ENCODE data around the gene PROSER3. TPM values are rescaled to one million over a fixed set of nuclear protein-coding genes. Genes with fewer than 3 reads are reported as not detected.

PROSER3 gene
- total and polyA plus RNA-seq, 2 of the 4 experiments (the other 2 are of a cell fraction) = 5.4 to 21.8 TPM

GRCh38 chr19:35713506-35713850 lies 44.5 kb upstream of the PROSER3 start:
- no CpG with 5 or more reads among the region's 2 CpGs for WGBS, 2 experiments (ENCODE audit: extremely low coverage in 2 of 2, insufficient read length in 1 of 2)
- intact Hi-C loops (cut with micrococcal nuclease) = no loop called here

More at GRCh38 chr19:35713506-35713850, 44.5 kb upstream of the PROSER3 start:
- in situ Hi-C loops (cut with MboI; ENCODE audit: low sequenced_read_pairs) (no loop called here), dilution Hi-C loops (cut with HindIII; ENCODE audit: low sequenced_read_pairs, unreplicated experiment) (no loop called here)
- Histone ChIP-seq H3K36me3 (ENCODE audit: control insufficient read depth, insufficient read depth, low read length) (no peaks in the 10 kb centered on the region), H2AK5ac (ENCODE audit: low read depth, low read length) (no peak overlapping the region), H2BK120ac (ENCODE audit: low read depth, low read length) (no peak overlapping the region), H2AK9ac (replicated peaks; ENCODE audit: low read depth, low read length, poor library complexity) (no peak overlapping the region), H3K9me1 (ENCODE audit: insufficient read depth, low read length) (no peaks in the 10 kb centered on the region), H2BK20ac (ENCODE audit: low read depth, low read length) (no peak overlapping the region), H3K14ac (replicated peaks; ENCODE audit: low read depth, low read length) (no peak overlapping the region), H3K9me3 (ENCODE audit: control insufficient read depth, insufficient read depth, low read length) (no peaks in the 10 kb centered on the region), H3K27ac (ENCODE audit: insufficient read depth, low read length) (no peak overlapping the region), H2BK15ac (ENCODE audit: low read depth, low read length) (no peak overlapping the region), H2AFZ (replicated peaks; ENCODE audit: low read length, poor library complexity) (no peak overlapping the region), H2BK5ac (ENCODE audit: low read depth, low read length, poor library complexity, severe bottlenecking) (no peak overlapping the region), H3K18ac (ENCODE audit: low read depth, low read length) (no peak overlapping the region), H3K4me3 (ENCODE audit: insufficient read depth, low read depth, low read length) (no peak overlapping the region), H3K4me2 (ENCODE audit: low read depth, low read length) (no peak overlapping the region), H3K56ac (ENCODE audit: extremely low read depth, insufficient read depth, low read length) (no peak overlapping the region), H3K4ac (ENCODE audit: low read depth, low read length) (no peak overlapping the region), H4K8ac (ENCODE audit: low read depth in 2 of 2, low read length in 2 of 2) (no peak overlapping the region), H3K79me1 (ENCODE audit: low read depth in 1 of 2, low read length in 2 of 2) (peaks cover 0 to 13% of the 10 kb centered on the region in 2 experiments; a peak in 2 of 4 replicates), H4K5ac (ENCODE audit: low read depth, low read length) (no peak overlapping the region), H3K9ac (ENCODE audit: low read depth, low read length) (no peak overlapping the region), H3K4me1 (ENCODE audit: control insufficient read depth, insufficient read depth, low read length) (peaks cover 8% of the 10 kb centered on the region), H4K91ac (ENCODE audit: insufficient read depth, low read depth, low read length) (no peak overlapping the region), H3K27me3 (ENCODE audit: control insufficient read depth, insufficient read depth, low read length) (no peaks in the 10 kb centered on the region), H4K20me1 (ENCODE audit: insufficient read depth, low read length) (peaks cover 2% of the 10 kb centered on the region; the same call in 1 of the 2 replicates), H3K23ac (ENCODE audit: low read depth, low read length) (no peak overlapping the region)
- no peak for TF ChIP-seq SMC3 (IDR thresholded peaks at IDR 0.05; ENCODE audit: low read depth, low read length)
- no peak for TF ChIP-seq NFE2L2 (IDR thresholded peaks at IDR 0.05; ENCODE audit: low read depth, low read length)
- TF ChIP-seq MXI1 (IDR thresholded peaks at IDR 0.05; ENCODE audit: borderline replicate concordance, low read depth, low read length) = no peak
- TF ChIP-seq RAD21 (IDR thresholded peaks at IDR 0.05; ENCODE audit: low read length) = no peak
- TF ChIP-seq CEBPB (IDR thresholded peaks at IDR 0.05; ENCODE audit: low read depth, low read length) = no peak
- TF ChIP-seq BHLHE40 (IDR thresholded peaks at IDR 0.05; ENCODE audit: low read depth, low read length) = no peak
- no peak for TF ChIP-seq RFX5 (IDR thresholded peaks at IDR 0.05; ENCODE audit: low read depth, low read length)
- no peak for TF ChIP-seq FOS (IDR thresholded peaks at IDR 0.05; ENCODE audit: low read depth, low read length)
- ATAC-seq (ENCODE audit: low read depth) (no peak), DNase-seq (no peak)
- POLR2A ChIA-PET (ENCODE audit: unreplicated experiment) = no interaction called here
- BruUV-seq (replicated peaks) = no TSS peak
- CTCF ChIA-PET = no interaction called here

Data from IMR-90 (cell line).